GM21529 (cell line): ENCODE measurements around the gene AKAP12.

ENCODE experiments used
- ATAC-seq: cut with Tn5 transposase; IDR thresholded peaks from one replicate; pipeline ENCODE4 v1.9.1; 2021; ENCODE audit not compliant: unreplicated experiment

The AKAP12 gene

DNA sequence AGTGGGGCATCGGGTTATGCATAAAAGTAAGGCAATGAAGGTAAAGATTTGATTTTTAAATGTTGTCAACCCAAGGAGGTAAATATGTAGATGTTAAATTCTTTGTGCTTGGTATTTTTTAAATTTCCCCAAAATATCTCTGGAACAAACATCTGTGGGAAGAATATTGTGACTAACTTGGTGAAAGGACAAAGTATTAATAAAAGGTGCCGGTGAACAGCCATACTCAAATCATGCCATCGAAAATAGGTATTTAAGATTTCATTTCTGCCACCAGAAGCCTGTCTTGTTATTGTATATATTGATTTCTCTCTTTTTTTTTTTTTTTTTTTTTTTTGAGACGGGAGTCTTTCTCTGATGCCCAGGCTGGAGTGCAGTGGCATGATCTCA is 164.1 kb downstream of the AKAP12 start:
- ATAC-seq = no peak
